NCI-H82 treated with DMSO at 0.1 percent for 48 hours (cell line): ENCODE measurements around the gene PANX2.

Experiments used
- DNase-seq: peaks from one replicate; lab custom pipeline; 2025; ENCODE audit not compliant: unreplicated experiment; lab: John Stamatoyannopoulos, UW

The PANX2 gene

GRCh38 chr22:50227579-50228215, 57.2 kb downstream of the PANX2 start:
- DNase-seq = no peak

GRCh38 chr22:50228366-50228765, 57.8 kb downstream of the PANX2 start:
- DNase-seq = no peak

DNA sequence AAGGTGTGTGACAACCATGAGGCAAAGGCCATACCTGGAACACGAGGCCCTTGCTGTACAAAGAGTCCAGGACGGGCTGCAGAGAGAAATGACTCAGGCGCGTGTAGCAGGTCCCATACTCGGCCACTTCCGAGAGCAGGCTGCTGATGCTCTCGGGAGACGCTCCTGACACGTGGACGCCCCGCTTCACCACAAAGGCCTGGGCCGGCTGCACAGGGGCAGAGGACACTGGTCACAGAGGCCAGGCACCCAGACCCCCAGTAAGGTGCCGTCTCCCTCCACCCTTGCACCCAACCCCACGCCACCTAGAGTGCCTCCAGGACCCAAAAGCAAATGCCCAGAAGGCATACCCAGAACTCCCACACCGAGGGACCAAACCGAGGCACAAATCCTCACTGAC, 58.8 kb downstream of the PANX2 start:
- no peak for DNase-seq
